Measurements from ENCODE around the gene EXOC3L4. TPM values are rescaled to one million over a fixed set of nuclear protein-coding genes. Genes with fewer than 3 reads are reported as not detected.

EXOC3L4 gene
- total and polyA plus RNA-seq, 2 experiments from 2014 or later, result not detected

GRCh38 chr14:103157969-103158368 is 63.4 kb downstream of the EXOC3L4 start:
- Histone ChIP-seq H3K36me3 (ENCODE audit: low read depth) (no peaks in the 10 kb centered on the region), H3K4me1 (ENCODE audit: insufficient read depth) (peaks cover 8% of the 10 kb centered on the region; the same call in 1 of the 2 replicates), H3K27ac (no peak overlapping the region), H3K27me3 (replicated peaks; ENCODE audit: insufficient read depth) (no peaks in the 10 kb centered on the region; the same call in 1 of the 2 replicates), H3K9me3 (ENCODE audit: low read depth) (no peaks in the 10 kb centered on the region), H2AFZ (no peak overlapping the region), H3K79me2 (ENCODE audit: insufficient read depth) (no peaks in the 10 kb centered on the region), H3K9me2 (ENCODE audit: insufficient read depth) (no peaks in the 10 kb centered on the region), H4K20me1 (ENCODE audit: insufficient read depth) (no peaks in the 10 kb centered on the region), H3K9ac (no peak overlapping the region), H3K4me2 (ENCODE audit: unreplicated experiment) (no peak overlapping the region), H3F3A (ENCODE audit: insufficient read depth) (0 out of 2 replicates have a peak, but pooled peaks cover 6% of the 10 kb centered on the region), H3K4me3 (no peak overlapping the region)
- in situ Hi-C loops (cut with MboI), result no loop called here
- WGBS, 2 experiments (ENCODE audit: low coverage in 1 of 2, low lambda C conversion rate in 2 of 2, missing lambda C conversion rate in 2 of 2), result 86 to 92% methylated on average over 19 of the region's 19 CpGs
- DNase-seq, result no peak
- TF ChIP-seq EZH2 (IDR thresholded peaks at IDR 0.05; ENCODE audit: insufficient read depth, poor library complexity, severe bottlenecking), result no peak
- TF ChIP-seq EZH2phosphoT487 (IDR thresholded peaks at IDR 0.05; ENCODE audit: insufficient read depth, low read depth), result no peak

GRCh38 chr14:103158688-103159087 is 64.2 kb downstream of the EXOC3L4 start:
- H3K9ac ChIP-seq, result no peak overlapping the region
- H3K4me2 ChIP-seq (ENCODE audit: unreplicated experiment), result no peak overlapping the region
- peaks cover 8% of the 10 kb centered on the region; the same call in 1 of the 2 replicates for H3K4me1 ChIP-seq (ENCODE audit: insufficient read depth)
- no peaks in the 10 kb centered on the region for H3K9me2 ChIP-seq (ENCODE audit: insufficient read depth)
- no peak overlapping the region for H2AFZ ChIP-seq
- H3K4me3 ChIP-seq, result no peak overlapping the region
- WGBS, 2 experiments (ENCODE audit: low coverage in 1 of 2, low lambda C conversion rate in 2 of 2, missing lambda C conversion rate in 2 of 2), result 80 to 83% methylated on average over 1 of the region's 1 CpG
- no peaks in the 10 kb centered on the region for H3K79me2 ChIP-seq (ENCODE audit: insufficient read depth)
- 0 out of 2 replicates have a peak, but pooled peaks cover 6% of the 10 kb centered on the region for H3F3A ChIP-seq (ENCODE audit: insufficient read depth)
- H4K20me1 ChIP-seq (ENCODE audit: insufficient read depth), result no peaks in the 10 kb centered on the region
- no peak for TF ChIP-seq EZH2phosphoT487 (IDR thresholded peaks at IDR 0.05; ENCODE audit: insufficient read depth, low read depth)
- TF ChIP-seq EZH2 (IDR thresholded peaks at IDR 0.05; ENCODE audit: insufficient read depth, poor library complexity, severe bottlenecking), result no peak
- in situ Hi-C loops (cut with MboI), result no loop called here
- DNase-seq, result no peak
- no peaks in the 10 kb centered on the region for H3K36me3 ChIP-seq (ENCODE audit: low read depth)
- H3K27ac ChIP-seq, result no peak overlapping the region
- H3K27me3 ChIP-seq (replicated peaks; ENCODE audit: insufficient read depth), result no peaks in the 10 kb centered on the region; the same call in 1 of the 2 replicates
- H3K9me3 ChIP-seq (ENCODE audit: low read depth), result no peaks in the 10 kb centered on the region

Other genes with a start within 250 kb of the EXOC3L4 start
- not detected in 2 replicates for gene AMN, start 172.1 kb upstream of the EXOC3L4 start, total RNA-seq (2014; rRNA removed; shearing (Covaris generic))
- gene AMN, start 172.1 kb upstream of the EXOC3L4 start, polyA plus RNA-seq (2016; fragmentation: Nextera tagmentation; extraction: Ambion mirVana), result not detected in 2 replicates
- 94.5 and 106 TPM in 2 replicates for gene CDC42BPB, start 37.2 kb upstream of the EXOC3L4 start, total RNA-seq (2014; rRNA removed; shearing (Covaris generic))
- 10.3 and 13.0 TPM in 2 replicates for gene CDC42BPB, start 37.2 kb upstream of the EXOC3L4 start, polyA plus RNA-seq (2016; fragmentation: Nextera tagmentation; extraction: Ambion mirVana)
- not detected in 2 replicates for gene LBHD2, start 10.5 kb upstream of the EXOC3L4 start, total RNA-seq (2014; rRNA removed; shearing (Covaris generic))
- gene LBHD2, start 10.5 kb upstream of the EXOC3L4 start, polyA plus RNA-seq (2016; fragmentation: Nextera tagmentation; extraction: Ambion mirVana), result not detected in 2 replicates
- gene TNFAIP2, start 28.7 kb downstream of the EXOC3L4 start, total RNA-seq (2014; rRNA removed; shearing (Covaris generic)), result 45.0 and 51.8 TPM in 2 replicates
- 9.2 and 9.6 TPM in 2 replicates for gene TNFAIP2, start 28.7 kb downstream of the EXOC3L4 start, polyA plus RNA-seq (2016; fragmentation: Nextera tagmentation; extraction: Ambion mirVana)
- 133 and 156 TPM in 2 replicates for gene EIF5, start 239.5 kb downstream of the EXOC3L4 start, total RNA-seq (2014; rRNA removed; shearing (Covaris generic))
- 502 and 518 TPM in 2 replicates for gene EIF5, start 239.5 kb downstream of the EXOC3L4 start, polyA plus RNA-seq (2016; fragmentation: Nextera tagmentation; extraction: Ambion mirVana)

Data from GM23248 (cell line).